GM06990 (cell line): Measurements from ENCODE around the gene DAPL1.

Source experiments
- DNase-seq: peaks from one replicate; pipeline ENCODE4 v3.0.0-alpha.2; 2011; ENCODE audit not compliant: insufficient read length; ENCODE audit errors: extremely low read depth
- H3K27me3 ChIP-seq: replicated peaks from 2 replicates; pipeline ENCODE4 v1.6.0; 2011; ENCODE audit warnings: low read length; ENCODE audit not compliant: control insufficient read depth, insufficient read depth
- H3K36me3 ChIP-seq: 2 replicates; pipeline ENCODE4 v1.5.1; 2011; ENCODE audit warnings: low read length; ENCODE audit not compliant: control insufficient read depth, insufficient read depth
- H3K4me3 ChIP-seq: replicated peaks from 2 replicates; pipeline ENCODE4 v1.5.1; 2011; ENCODE audit warnings: low read depth, mild to moderate bottlenecking, control low read depth, low read length
- TF ChIP-seq, protein P1 (sequence below): IDR thresholded peaks from 2 replicates; pipeline ENCODE4 v1.5.1; 2011; ENCODE audit warnings: low read length, control low read depth, mild to moderate bottlenecking, inconsistent platforms; ENCODE audit not compliant: insufficient read depth, poor library complexity, severe bottlenecking

Gene DAPL1

DNA sequence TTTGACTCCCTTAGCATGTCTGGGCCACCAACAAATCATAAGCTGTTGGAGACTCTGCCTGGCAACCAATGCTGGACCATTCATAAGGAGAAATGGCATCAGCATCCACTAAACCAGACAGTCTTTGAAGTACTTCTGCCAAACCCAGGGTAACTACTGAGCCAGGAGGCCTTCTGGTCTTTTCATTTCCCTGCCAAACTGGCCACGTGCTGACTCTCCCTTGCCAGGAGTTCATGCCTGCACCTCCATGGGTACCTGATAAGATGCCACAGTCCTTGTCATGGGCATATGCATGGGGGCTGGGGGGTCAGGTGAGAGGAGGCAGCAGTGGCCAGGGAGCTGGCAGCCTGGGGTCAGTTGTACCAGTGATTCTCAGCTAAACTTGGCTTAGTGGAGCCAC, 34.2 kb upstream of the DAPL1 start:
- Histone ChIP-seq H3K27me3 (peaks cover 1% of the 10 kb centered on the region; the same call in 1 of the 2 replicates), H3K36me3 (no peaks in the 10 kb centered on the region), H3K4me3 (no peak overlapping the region)
- DNase-seq, result no peak
- TF ChIP-seq, protein P1, sequence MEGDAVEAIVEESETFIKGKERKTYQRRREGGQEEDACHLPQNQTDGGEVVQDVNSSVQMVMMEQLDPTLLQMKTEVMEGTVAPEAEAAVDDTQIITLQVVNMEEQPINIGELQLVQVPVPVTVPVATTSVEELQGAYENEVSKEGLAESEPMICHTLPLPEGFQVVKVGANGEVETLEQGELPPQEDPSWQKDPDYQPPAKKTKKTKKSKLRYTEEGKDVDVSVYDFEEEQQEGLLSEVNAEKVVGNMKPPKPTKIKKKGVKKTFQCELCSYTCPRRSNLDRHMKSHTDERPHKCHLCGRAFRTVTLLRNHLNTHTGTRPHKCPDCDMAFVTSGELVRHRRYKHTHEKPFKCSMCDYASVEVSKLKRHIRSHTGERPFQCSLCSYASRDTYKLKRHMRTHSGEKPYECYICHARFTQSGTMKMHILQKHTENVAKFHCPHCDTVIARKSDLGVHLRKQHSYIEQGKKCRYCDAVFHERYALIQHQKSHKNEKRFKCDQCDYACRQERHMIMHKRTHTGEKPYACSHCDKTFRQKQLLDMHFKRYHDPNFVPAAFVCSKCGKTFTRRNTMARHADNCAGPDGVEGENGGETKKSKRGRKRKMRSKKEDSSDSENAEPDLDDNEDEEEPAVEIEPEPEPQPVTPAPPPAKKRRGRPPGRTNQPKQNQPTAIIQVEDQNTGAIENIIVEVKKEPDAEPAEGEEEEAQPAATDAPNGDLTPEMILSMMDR, result no peak

DNA sequence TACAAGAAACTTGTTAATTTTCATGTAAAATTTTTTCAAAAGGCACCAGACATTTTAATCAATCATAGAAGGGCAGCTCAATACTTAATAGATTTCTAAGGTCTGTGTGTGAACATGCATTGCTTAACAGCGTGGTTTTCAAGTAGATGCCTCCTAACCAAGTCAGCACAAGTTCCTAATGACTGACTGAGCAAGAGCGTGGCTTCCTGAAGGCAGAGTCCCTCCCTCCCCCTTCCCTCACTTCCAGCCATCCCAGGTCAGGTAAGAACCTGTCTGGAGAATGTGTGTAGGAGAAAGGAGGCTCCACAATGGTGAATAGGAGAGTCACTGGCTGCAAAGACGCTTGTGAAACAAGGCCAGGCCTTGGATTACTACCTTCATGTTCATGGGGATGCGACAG, 33.5 kb upstream of the DAPL1 start:
- DNase-seq, result no peak
- TF ChIP-seq, protein P1, result no peak
- Histone ChIP-seq H3K36me3 (no peaks in the 10 kb centered on the region), H3K27me3 (peaks cover 1% of the 10 kb centered on the region; the same call in 1 of the 2 replicates), H3K4me3 (no peak overlapping the region)

DNA sequence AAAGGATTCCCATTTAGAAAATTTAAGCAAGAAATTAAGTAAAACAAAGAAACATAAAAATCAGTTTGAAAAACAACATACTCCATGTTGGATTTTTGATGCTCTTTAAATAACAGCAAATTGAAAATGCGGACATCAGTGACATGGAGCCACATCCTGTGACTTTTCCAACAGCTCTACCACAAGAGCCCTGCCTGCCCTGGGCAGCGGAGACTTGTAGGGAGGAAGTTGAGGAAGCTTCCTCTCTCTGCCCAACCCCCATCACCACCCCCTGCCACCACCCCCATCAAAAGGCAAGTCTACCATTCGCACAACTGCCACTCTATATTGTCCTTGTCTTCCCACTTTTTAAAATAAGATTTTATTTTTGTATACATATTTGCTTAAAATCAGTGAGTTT, 32.8 kb upstream of the DAPL1 start:
- peaks cover 1% of the 10 kb centered on the region; the same call in 1 of the 2 replicates for H3K27me3 ChIP-seq
- H3K36me3 ChIP-seq, result no peaks in the 10 kb centered on the region
- H3K4me3 ChIP-seq, result no peak overlapping the region
- DNase-seq, result no peak
- TF ChIP-seq, protein P1, result no peak

DNA sequence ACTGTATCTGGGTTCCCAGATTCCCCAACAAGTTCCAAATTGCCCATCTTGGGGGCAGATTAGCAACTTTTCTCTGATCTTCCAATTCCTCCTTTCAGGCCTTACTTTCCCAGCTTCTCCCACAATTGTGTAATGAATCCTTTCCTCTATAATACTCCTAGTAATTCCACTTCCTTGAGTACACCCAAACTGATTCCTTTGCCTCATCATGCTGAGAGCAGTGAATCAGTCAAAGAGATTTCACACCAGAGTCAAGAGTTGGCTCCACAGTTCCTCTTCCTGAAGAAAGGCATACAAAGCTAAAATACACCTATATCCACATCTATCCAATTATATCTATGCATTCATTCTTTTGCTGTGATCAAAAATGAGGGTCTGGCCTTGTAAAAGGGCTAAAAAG, 28.6 kb upstream of the DAPL1 start:
- Histone ChIP-seq H3K36me3 (no peaks in the 10 kb centered on the region), H3K4me3 (no peak overlapping the region)
- TF ChIP-seq, protein P1, result no peak

DNA sequence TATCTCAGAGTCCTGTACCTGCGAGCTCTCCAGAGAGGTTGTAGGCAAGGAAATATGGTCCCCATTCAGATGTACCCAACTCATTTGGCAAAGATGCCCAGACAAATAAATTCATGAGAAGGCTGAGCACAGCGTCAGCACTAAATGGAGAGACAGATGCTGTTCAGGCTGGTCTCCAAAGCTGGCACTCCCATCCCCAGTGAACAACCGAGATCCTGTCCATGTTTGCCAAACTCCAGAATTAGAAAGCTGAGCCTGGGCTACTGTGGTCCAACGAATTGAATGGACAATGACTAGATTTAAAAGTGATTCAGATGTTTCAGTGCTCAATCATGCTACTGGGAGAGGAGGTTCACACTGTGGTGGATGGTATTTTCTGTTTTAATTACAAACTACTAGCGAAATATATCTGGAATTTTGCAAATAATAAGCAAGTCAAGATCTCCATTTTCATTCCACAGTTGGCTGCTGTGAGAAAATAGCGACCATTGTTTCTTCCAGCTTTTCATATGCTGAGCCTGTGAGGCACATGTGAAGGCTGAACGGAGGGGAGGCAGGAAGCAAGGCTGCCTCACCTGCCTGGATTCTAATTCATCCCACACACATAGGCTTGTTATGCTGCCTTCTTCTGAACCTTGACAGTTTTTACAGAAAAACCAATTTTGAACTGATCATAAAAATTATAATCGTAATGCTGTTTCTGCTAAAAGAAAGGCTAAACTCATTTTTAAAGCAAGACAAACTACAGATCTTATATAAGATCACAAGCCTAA, 22.6 kb upstream of the DAPL1 start:
- DNase-seq, result no peak
- H3K4me3 ChIP-seq, result no peak overlapping the region
- no peaks in the 10 kb centered on the region for H3K36me3 ChIP-seq
- H3K27me3 ChIP-seq, result peaks cover 1% of the 10 kb centered on the region; the same call in 1 of the 2 replicates
- TF ChIP-seq, protein P1, result no peak

More for the DNA sequence above, 28.6 kb upstream of the DAPL1 start:
- DNase-seq, result no peak
- peaks cover 1% of the 10 kb centered on the region; the same call in 1 of the 2 replicates for H3K27me3 ChIP-seq
